Heart left ventricle (tissue), 13 donors: ENCODE measurements around the gene SDR42E1.

Experiments
- CTCF ChIP-seq, 12 donors: fragments of 200-600 bp; sonication (generic) in 4 of 12; IDR thresholded peaks; one replicate each; pipeline versions ENCODE4 v1.5.0 to v1.8.0; 2018 to 2022; ENCODE audit warnings: antibody characterized with exemption in 12 of 12, mild to moderate bottlenecking in 5 of 12
- POLR2A ChIP-seq, 2 donors: fragments of 450-650 bp; IDR thresholded peaks; one replicate each; pipeline ENCODE4 v1.6.1; 2017; ENCODE audit warnings: antibody characterized with exemption in 2 of 2, mild to moderate bottlenecking in 2 of 2, moderate library complexity in 2 of 2
- donor health status: ischemic (EF 13 %, LVEDD 7.1; RV severe dilation, severe dysfunction).
- donor health status: DM: no; HTN: yes; CAD: no.
- donor health status: DM: no; HTN: no; CAD: no.
- donor health status: ischemic (EF 25% LVEDD 6.9; RV normal size, moderate dysfunction).
- donor health status: ischemic (EF 25% LVEDD 5.7; RV mildly dilated, moderate dysfunction).
- donor health status: ischemic (EF 35%, LVEDD 5.7; RV mildly dilated, moderate dysfunction).
- donor health status: nonischemic (EF 11% LVEDD 7.7; RV severe dilation, severe dysfunction).
- donor health status: DM: yes; HTN: yes; CAD: no.
- donor health status: PGD.
- donor health status: ischemic (EF 29% LVEDD 5.4; RV normal size, mild dysfunction).
- donor health status: nonischemic (EF 23%, LVEDD 6.1; RV moderate dilation, normal function).

GRCh38 chr16:81975637-81976036 is 35.6 kb downstream of the SDR42E1 start:
- TF ChIP-seq CTCF (IDR thresholded peaks at IDR 0.05) (no peak), POLR2A (IDR thresholded peaks at IDR 0.05) (no peak)
